ENCODE measurements around the gene EFCAB5.

EFCAB5 gene

DNA sequence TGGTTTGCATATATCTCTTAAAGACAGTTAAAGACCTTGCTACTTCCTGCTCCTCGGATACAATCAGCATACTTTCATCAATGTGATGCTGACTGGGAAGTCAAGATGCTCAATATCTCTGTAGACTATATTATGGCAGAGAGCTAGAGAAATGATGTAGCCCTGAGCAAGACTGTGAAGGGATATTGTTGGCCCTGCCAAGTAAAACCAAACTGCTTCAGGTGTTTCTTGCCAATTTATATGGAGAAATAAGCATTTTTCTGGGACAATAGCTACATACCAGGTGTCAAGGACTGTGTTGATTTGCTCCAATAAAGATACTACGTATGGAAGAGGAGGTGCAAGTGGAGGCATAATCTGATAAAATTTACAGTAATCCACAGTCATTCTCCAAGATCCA lies 4.7 kb upstream of the EFCAB5 start:
- no peak for ATAC-seq (ENCODE audit: insufficient read depth, low read depth)
- no peaks in the 10 kb centered on the region for H3K27me3 ChIP-seq (ENCODE audit: insufficient read depth, low read length, poor library complexity)

DNA sequence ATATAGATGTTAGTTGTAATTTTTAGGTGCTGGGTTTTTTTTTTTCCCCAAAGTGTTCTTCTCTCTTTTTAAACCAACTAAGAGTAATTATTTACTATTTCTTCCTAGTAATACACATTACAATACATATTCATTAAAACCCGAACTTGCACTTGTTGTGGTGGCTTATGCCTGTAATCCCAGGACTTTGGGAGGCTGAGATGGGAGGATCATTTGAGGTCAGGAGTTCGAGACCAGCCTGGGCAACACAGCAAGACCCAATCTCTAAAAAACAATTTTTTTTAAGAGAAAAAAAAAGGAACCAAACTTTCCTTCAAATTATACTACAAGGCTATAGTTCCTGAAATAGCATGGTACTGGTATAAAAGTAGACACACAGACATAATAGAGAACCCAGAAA lies 3.8 kb downstream of the EFCAB5 start:
- no peak for TF ChIP-seq EZH2 (IDR thresholded peaks at IDR 0.05; ENCODE audit: borderline replicate concordance, low read depth, low read length, severe bottlenecking)
- TF ChIP-seq, protein P1, sequence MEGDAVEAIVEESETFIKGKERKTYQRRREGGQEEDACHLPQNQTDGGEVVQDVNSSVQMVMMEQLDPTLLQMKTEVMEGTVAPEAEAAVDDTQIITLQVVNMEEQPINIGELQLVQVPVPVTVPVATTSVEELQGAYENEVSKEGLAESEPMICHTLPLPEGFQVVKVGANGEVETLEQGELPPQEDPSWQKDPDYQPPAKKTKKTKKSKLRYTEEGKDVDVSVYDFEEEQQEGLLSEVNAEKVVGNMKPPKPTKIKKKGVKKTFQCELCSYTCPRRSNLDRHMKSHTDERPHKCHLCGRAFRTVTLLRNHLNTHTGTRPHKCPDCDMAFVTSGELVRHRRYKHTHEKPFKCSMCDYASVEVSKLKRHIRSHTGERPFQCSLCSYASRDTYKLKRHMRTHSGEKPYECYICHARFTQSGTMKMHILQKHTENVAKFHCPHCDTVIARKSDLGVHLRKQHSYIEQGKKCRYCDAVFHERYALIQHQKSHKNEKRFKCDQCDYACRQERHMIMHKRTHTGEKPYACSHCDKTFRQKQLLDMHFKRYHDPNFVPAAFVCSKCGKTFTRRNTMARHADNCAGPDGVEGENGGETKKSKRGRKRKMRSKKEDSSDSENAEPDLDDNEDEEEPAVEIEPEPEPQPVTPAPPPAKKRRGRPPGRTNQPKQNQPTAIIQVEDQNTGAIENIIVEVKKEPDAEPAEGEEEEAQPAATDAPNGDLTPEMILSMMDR (IDR thresholded peaks at IDR 0.05; ENCODE audit: borderline replicate concordance, extremely low read depth, low read length, poor library complexity, severe bottlenecking): no peak
- Histone ChIP-seq H3K4me1 (ENCODE audit: insufficient read depth, low read length) (no peaks in the 10 kb centered on the region), H4K20me1 (ENCODE audit: insufficient read depth, low read length) (no peaks in the 10 kb centered on the region), H3K79me2 (ENCODE audit: insufficient read depth, low read length) (no peaks in the 10 kb centered on the region), H3K4me3 (ENCODE audit: low read depth in 1 of 2, low read length in 2 of 2) (no peak overlapping the region), H2AFZ (ENCODE audit: low read depth, low read length) (no peak overlapping the region), H3K4me2 (ENCODE audit: insufficient read depth, low read length) (no peak overlapping the region), H3K27ac (ENCODE audit: low read length) (no peak overlapping the region), H3K9me3 (ENCODE audit: insufficient read depth, low read length, severe bottlenecking) (no peaks in the 10 kb centered on the region), H3K27me3 (ENCODE audit: insufficient read depth, low read length, poor library complexity) (no peaks in the 10 kb centered on the region), H3K36me3 (ENCODE audit: insufficient read depth, low read length) (no peaks in the 10 kb centered on the region), H3K9ac (ENCODE audit: low read depth, low read length) (no peak overlapping the region)
- ATAC-seq (ENCODE audit: insufficient read depth, low read depth) (no peak), DNase-seq (no peak)

More for the DNA sequence above, 4.7 kb upstream of the EFCAB5 start:
- H3K36me3 ChIP-seq (ENCODE audit: insufficient read depth, low read length): no peaks in the 10 kb centered on the region
- H3K27ac ChIP-seq (ENCODE audit: low read length): no peak overlapping the region
- H3K79me2 ChIP-seq (ENCODE audit: insufficient read depth, low read length): no peaks in the 10 kb centered on the region
- DNase-seq: no peak
- TF ChIP-seq, protein P1 (IDR thresholded peaks at IDR 0.05; ENCODE audit: borderline replicate concordance, extremely low read depth, low read length, poor library complexity, severe bottlenecking): no peak
- TF ChIP-seq EZH2 (IDR thresholded peaks at IDR 0.05; ENCODE audit: borderline replicate concordance, low read depth, low read length, severe bottlenecking): no peak
- H3K4me1 ChIP-seq (ENCODE audit: insufficient read depth, low read length): peaks cover 3% of the 10 kb centered on the region
- H2AFZ ChIP-seq (ENCODE audit: low read depth, low read length): no peak overlapping the region
- no peak overlapping the region for H3K9ac ChIP-seq (ENCODE audit: low read depth, low read length)
- no peak overlapping the region for H3K4me2 ChIP-seq (ENCODE audit: insufficient read depth, low read length)
- H4K20me1 ChIP-seq (ENCODE audit: insufficient read depth, low read length): no peaks in the 10 kb centered on the region
- no peak overlapping the region for H3K4me3 ChIP-seq (ENCODE audit: low read depth in 1 of 2, low read length in 2 of 2)
- no peaks in the 10 kb centered on the region for H3K9me3 ChIP-seq (ENCODE audit: insufficient read depth, low read length, severe bottlenecking)

DNA sequence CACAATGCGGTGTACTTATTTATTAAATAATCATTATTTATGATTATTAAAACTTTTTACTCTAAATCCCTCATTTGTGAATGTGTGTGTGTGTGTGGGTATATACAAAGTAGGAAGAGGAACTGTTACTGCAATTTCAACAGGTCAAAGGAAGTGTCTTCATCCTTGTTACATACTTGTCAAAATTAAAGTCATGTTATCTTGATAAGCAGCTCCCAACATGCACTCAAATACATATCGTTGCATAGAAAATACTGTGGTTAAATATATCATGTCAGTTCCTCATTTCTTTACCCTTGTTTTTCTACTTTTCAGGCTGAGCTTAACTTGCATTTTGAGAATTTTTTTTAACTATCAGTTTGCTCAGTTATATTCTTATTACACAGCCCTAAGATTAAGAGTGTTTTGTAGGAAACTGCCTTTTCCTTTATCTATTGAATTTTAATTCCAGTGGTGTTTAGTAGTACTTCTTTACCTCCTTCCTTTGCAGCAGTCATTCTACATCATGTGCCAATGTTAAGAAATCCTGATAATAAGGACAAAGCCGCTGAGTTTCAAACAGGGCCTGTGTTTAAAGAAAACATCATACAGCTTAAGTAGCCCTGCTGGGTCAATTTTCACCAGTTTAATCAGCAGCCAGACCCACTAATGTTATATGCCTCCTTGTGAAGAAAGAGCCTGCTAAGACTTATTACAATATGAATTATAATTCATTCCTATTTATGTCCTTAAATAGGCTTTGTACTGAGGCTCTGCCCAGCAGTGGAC lies 7.2 kb downstream of the EFCAB5 start:
- Histone ChIP-seq H3K4me2 (ENCODE audit: insufficient read depth, low read length) (no peak overlapping the region), H3K9me3 (ENCODE audit: insufficient read depth, low read length, severe bottlenecking) (peaks cover 5% of the 10 kb centered on the region), H3K27ac (ENCODE audit: low read length) (no peak overlapping the region), H3K4me3 (ENCODE audit: low read depth in 1 of 2, low read length in 2 of 2) (no peak overlapping the region), H3K9ac (ENCODE audit: low read depth, low read length) (no peak overlapping the region), H3K27me3 (ENCODE audit: insufficient read depth, low read length, poor library complexity) (no peaks in the 10 kb centered on the region), H3K36me3 (ENCODE audit: insufficient read depth, low read length) (no peaks in the 10 kb centered on the region), H2AFZ (ENCODE audit: low read depth, low read length) (no peak overlapping the region), H3K4me1 (ENCODE audit: insufficient read depth, low read length) (no peaks in the 10 kb centered on the region), H3K79me2 (ENCODE audit: insufficient read depth, low read length) (no peaks in the 10 kb centered on the region), H4K20me1 (ENCODE audit: insufficient read depth, low read length) (no peaks in the 10 kb centered on the region)
- ATAC-seq (ENCODE audit: insufficient read depth, low read depth) (no peak), DNase-seq (no peak)
- TF ChIP-seq, protein P1 (IDR thresholded peaks at IDR 0.05; ENCODE audit: borderline replicate concordance, extremely low read depth, low read length, poor library complexity, severe bottlenecking): no peak
- TF ChIP-seq EZH2 (IDR thresholded peaks at IDR 0.05; ENCODE audit: borderline replicate concordance, low read depth, low read length, severe bottlenecking): no peak

All from DND-41 (cell line).